Transverse colon (tissue), 4 donors: Measurements from ENCODE around the gene PDE4B. TPM values are rescaled to one million over a fixed set of nuclear protein-coding genes. Genes with fewer than 3 reads are reported as not detected.

ENCODE experiments used
- DNase-seq: peaks from one replicate; pipeline ENCODE4 v3.0.0-alpha.2; 2019
- H3K27ac ChIP-seq, 4 donors: fragments of 200-600 bp; sonication (generic); 2 replicates each; pipeline ENCODE4 v1.5.1; 2016 to 2018; ENCODE audit warnings: inconsistent platforms in 4 of 4
- H3K27me3 ChIP-seq: fragments of 200-600 bp; sonication (generic); 2 replicates; pipeline ENCODE4 v1.5.1; 2017; ENCODE audit warnings: inconsistent platforms
- H3K36me3 ChIP-seq, 4 donors: fragments of 200-600 bp; sonication (generic); 2 replicates each; pipeline ENCODE4 v1.5.1; 2017 to 2019; ENCODE audit warnings: inconsistent platforms in 4 of 4
- H3K4me1 ChIP-seq, 4 donors: fragments of 200-600 bp; sonication (generic); 2 replicates each; pipeline ENCODE4 v1.5.1; 2017 to 2020; ENCODE audit warnings: inconsistent platforms in 4 of 4
- H3K4me3 ChIP-seq, 4 donors: fragments of 200-600 bp; sonication (generic); 1 replicate in 1 of 4; 2 replicates in 3 of 4; pipeline versions ENCODE4 v1.5.1 to v1.6.1; 2017 to 2019; ENCODE audit warnings: inconsistent platforms in 4 of 4
- H3K9me3 ChIP-seq, 2 donors: fragments of 200-600 bp; sonication (generic); 2 replicates each; pipeline ENCODE4 v1.5.1; 2017 to 2019; ENCODE audit warnings: inconsistent platforms in 2 of 2
- EP300 ChIP-seq: sonication (generic); formaldehyde crosslinking; IDR thresholded peaks from one replicate; pipeline ENCODE4 v1.6.1; 2017; ENCODE audit warnings: antibody characterized with exemption, low read depth
- POLR2A ChIP-seq: fragments of 450-650 bp; IDR thresholded peaks from one replicate; pipeline ENCODE4 v1.6.1; 2016; ENCODE audit warnings: antibody characterized with exemption, mild to moderate bottlenecking, moderate library complexity
- POLR2AphosphoS5 ChIP-seq, 3 donors: sonication (generic); formaldehyde crosslinking; IDR thresholded peaks; one replicate each; pipeline ENCODE4 v1.6.1; 2016; ENCODE audit warnings: antibody characterized with exemption in 3 of 3
- WGBS, 2 donors: methylation state at CpG; one replicate each; pipeline ENCODE4 v1.1.5; 2018; ENCODE audit warnings: low coverage in 1 of 2; 5-methylcytosine and 5-hydroxymethylcytosine counted together
- in situ Hi-C, 4 donors: fragments of 200-750 bp; cut with MboI; loops; one replicate each; pipeline versions ENCODE4 v1.15.0 to v1.15.1; 2017; ENCODE audit warnings: low sequenced_read_pairs in 3 of 4, low pct_ligation_motif_present in 1 of 4, low pct_unique_long_range_greater_than_20kb in 1 of 4
- intact Hi-C: fragments of 100-400 bp; cut with DNase I; formaldehyde crosslinking; loops from one replicate; pipeline ENCODE4 v1.15.1; 2023; ENCODE audit warnings: low total_unique reads
- total RNA-seq, 4 donors: library from RNA; depleted of rRNA; stranded (reverse); fragments of >200 nt; gene quantifications; one replicate each; pipeline ENCODE4 v1.1.0, GENCODE V29; 2016
- TF ChIP-seq, protein P1 (sequence below), 5 experiments: fragments of 200-600 bp in 3 of 5; fragments of 450-650 bp in 2 of 5; sonication (generic) in 3 of 5; IDR thresholded peaks; 1 replicate in 2 of 5; 2 replicates in 3 of 5; pipeline ENCODE4 v1.5.1; 2016 to 2017; ENCODE audit warnings: antibody characterized with exemption in 5 of 5, inconsistent platforms in 3 of 5, mild to moderate bottlenecking in 2 of 5, moderate library complexity in 1 of 5

The PDE4B gene
- total RNA-seq, 4 donors from 2014 or later = 4.5 to 14.8 (median 6.5) TPM

DNA sequence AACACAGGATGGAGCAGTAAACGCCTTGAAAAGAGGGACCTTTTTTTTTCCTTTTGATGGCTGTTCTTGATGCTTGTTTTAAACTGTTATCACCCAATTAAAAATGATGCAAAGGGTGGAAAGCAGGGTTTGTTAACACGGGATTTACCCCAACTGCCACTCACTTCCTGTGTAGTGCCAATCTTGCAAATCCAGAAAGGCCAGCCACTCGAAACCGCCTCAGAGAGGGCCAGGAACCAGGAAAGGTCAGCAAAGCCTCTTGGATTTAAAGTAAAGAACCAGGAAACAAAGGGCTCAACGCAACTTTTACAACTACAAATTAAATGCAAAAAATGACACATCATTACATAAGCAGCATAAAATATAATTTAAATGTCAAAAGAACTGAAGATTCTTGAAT, 347.4 kb downstream of the PDE4B start:
- peak overlapping the region in 3 of 4 donors; percentile 35 to 47 (median 43) for H3K27ac ChIP-seq
- H3K9me3 ChIP-seq = no peaks in the 10 kb centered on the region
- no peak for TF ChIP-seq EP300
- no peak for TF ChIP-seq POLR2AphosphoS5 (IDR thresholded peaks at IDR 0.05)
- TF ChIP-seq, protein P1, sequence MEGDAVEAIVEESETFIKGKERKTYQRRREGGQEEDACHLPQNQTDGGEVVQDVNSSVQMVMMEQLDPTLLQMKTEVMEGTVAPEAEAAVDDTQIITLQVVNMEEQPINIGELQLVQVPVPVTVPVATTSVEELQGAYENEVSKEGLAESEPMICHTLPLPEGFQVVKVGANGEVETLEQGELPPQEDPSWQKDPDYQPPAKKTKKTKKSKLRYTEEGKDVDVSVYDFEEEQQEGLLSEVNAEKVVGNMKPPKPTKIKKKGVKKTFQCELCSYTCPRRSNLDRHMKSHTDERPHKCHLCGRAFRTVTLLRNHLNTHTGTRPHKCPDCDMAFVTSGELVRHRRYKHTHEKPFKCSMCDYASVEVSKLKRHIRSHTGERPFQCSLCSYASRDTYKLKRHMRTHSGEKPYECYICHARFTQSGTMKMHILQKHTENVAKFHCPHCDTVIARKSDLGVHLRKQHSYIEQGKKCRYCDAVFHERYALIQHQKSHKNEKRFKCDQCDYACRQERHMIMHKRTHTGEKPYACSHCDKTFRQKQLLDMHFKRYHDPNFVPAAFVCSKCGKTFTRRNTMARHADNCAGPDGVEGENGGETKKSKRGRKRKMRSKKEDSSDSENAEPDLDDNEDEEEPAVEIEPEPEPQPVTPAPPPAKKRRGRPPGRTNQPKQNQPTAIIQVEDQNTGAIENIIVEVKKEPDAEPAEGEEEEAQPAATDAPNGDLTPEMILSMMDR (IDR thresholded peaks at IDR 0.05) = no peak
- TF ChIP-seq POLR2A = no peak
- H3K36me3 ChIP-seq = no peaks in the 10 kb centered on the region
- no peak overlapping the region for H3K4me3 ChIP-seq
- intact Hi-C loops (no loop called here), in situ Hi-C loops (no loop called here)
- peak; percentile 47 for DNase-seq
- peaks cover 0 to 33% (median 13%) of the 10 kb centered on the region in 4 donors for H3K4me1 ChIP-seq
- no peaks in the 10 kb centered on the region for H3K27me3 ChIP-seq
- WGBS, 2 donors = 24 to 42% methylated on average over 5 of the region's 5 CpGs

DNA sequence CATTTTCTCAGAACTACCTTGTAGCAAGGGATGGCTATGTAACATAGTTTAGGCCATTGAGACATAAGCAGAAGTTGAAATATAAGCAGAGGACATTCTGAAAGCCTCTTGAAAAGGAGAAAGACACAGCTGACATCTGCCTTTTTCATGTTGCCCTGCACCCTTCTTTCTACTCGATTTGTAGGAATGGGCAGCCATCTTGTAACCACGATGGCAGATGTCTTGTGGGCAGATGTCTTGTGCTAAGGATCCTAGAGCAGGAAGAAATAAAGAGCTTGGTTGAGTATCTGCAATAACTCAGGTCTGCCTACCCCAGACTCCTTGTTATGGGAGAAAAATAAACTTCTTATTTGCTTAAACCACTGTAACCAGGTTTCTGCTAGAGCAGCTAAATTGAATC, 351.0 kb downstream of the PDE4B start:
- H3K27me3 ChIP-seq = no peaks in the 10 kb centered on the region
- in situ Hi-C loops = no loop called here
- H3K9me3 ChIP-seq = no peaks in the 10 kb centered on the region
- DNase-seq = no peak
- H3K27ac ChIP-seq = no peak overlapping the region
- peaks cover 0 to 24% (median 9%) of the 10 kb centered on the region in 4 donors for H3K4me1 ChIP-seq
- H3K4me3 ChIP-seq = no peak overlapping the region
- WGBS, 2 donors = 50 to 52% methylated on average over 2 of the region's 2 CpGs
- no peaks in the 10 kb centered on the region for H3K36me3 ChIP-seq
- intact Hi-C loops = no loop called here
- TF ChIP-seq POLR2A (no peak), POLR2AphosphoS5 (IDR thresholded peaks at IDR 0.05) (no peak), EP300 (no peak)
- TF ChIP-seq, protein P1 (IDR thresholded peaks at IDR 0.05) = no peak

DNA sequence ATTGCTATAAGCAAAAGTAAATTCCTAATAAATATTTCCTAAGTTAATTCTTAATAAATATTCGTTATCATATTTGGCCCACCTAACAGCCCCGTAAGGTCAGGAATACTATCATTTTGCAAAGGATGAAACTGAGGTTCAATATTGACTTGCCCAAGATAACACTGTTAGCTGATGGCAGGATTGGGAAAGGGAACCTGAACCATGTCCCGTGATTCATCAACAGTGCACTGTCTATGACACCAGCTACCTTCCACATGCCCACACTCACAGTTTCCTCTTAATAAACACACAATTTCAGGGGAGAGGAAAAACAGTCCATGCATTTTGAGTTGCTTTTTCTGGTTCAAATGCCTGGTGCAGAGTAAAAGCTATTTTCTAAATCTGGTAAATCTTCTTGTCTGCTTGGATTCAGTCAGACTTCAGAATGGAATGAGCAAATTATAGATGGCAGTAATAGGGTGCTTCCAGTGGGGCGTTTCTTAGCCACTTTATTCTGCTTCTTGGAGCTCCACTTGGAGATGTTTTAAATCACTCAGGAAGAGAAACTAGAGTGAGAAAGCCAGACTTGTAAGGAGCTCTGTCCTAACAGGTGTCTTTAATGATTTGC, 354.6 kb downstream of the PDE4B start:
- no peaks in the 10 kb centered on the region for H3K9me3 ChIP-seq
- TF ChIP-seq EP300 (no peak), POLR2AphosphoS5 (IDR thresholded peaks at IDR 0.05) (no peak), POLR2A (no peak)
- TF ChIP-seq, protein P1 (IDR thresholded peaks at IDR 0.05) = no peak
- no peak overlapping the region for H3K27ac ChIP-seq
- WGBS, 2 donors = 88 to 94% methylated on average over 2 to 4 of the region's 4 CpGs
- H3K27me3 ChIP-seq = no peaks in the 10 kb centered on the region
- DNase-seq = no peak
- no peak overlapping the region for H3K4me3 ChIP-seq
- intact Hi-C loops = no loop called here
- H3K36me3 ChIP-seq = no peaks in the 10 kb centered on the region
- in situ Hi-C loops = no loop called here
- H3K4me1 ChIP-seq = no peaks in the 10 kb centered on the region

DNA sequence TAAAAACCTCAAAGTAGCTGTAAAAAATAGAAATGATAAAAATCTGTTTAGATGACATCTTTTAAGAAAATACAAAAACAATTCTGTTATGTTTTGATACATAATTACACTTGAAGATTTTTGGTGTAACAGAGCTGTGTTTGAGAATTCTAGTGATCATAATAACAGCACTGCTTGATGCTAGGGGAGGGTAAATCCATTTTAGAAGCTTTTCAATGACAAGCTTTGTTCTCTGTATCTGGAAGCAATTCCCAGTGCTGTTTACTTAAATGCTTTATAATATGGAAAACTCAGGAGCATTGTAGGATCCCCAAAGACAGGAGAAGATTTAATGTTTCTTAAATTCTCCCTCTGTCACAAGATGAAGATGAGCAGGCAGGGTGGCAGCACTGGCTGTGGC, 359.3 kb downstream of the PDE4B start:
- no peaks in the 10 kb centered on the region for H3K9me3 ChIP-seq
- in situ Hi-C loops (no loop called here), intact Hi-C loops (no loop called here)
- TF ChIP-seq POLR2AphosphoS5 (IDR thresholded peaks at IDR 0.05) (no peak), EP300 (no peak), POLR2A (no peak)
- TF ChIP-seq, protein P1 (IDR thresholded peaks at IDR 0.05) = no peak
- no peak for DNase-seq
- H3K27ac ChIP-seq = no peak overlapping the region
- H3K4me3 ChIP-seq = no peak overlapping the region
- no peaks in the 10 kb centered on the region for H3K4me1 ChIP-seq
- no peaks in the 10 kb centered on the region for H3K36me3 ChIP-seq
- H3K27me3 ChIP-seq = no peaks in the 10 kb centered on the region
